Measurements from ENCODE around the gene SRPK2. TPM values are rescaled to one million over a fixed set of nuclear protein-coding genes. Genes with fewer than 3 reads are reported as not detected.

Gene SRPK2
- total and polyA plus RNA-seq, 2 donors (not counting 1 experiment from before 2014, with no cell fraction given), result 15.2 to 108 TPM

- Histone ChIP-seq H3K4me1 (ENCODE audit: control insufficient read depth in 2 of 2, insufficient read depth in 2 of 2, low read length in 2 of 2) (no peaks in the 10 kb centered on the region), H2AFZ (ENCODE audit: insufficient read depth, low read depth, low read length, poor library complexity, severe bottlenecking) (no peak overlapping the region), H3K27ac (ENCODE audit: low read length in 2 of 2) (no peak overlapping the region), H3K4me2 (replicated peaks; ENCODE audit: low read depth, low read length, poor library complexity, severe bottlenecking) (no peak overlapping the region), H3K36me3 (replicated peaks in 1 of 2; ENCODE audit: control extremely low read depth in 1 of 2, control insufficient read depth in 1 of 2, extremely low read depth in 1 of 2, insufficient read depth in 2 of 2, low read length in 1 of 2) (peaks cover 3 to 77% of the 10 kb centered on the region in 2 experiments), H3K9me3 (ENCODE audit: control extremely low read depth in 1 of 3, control insufficient read depth in 2 of 3, insufficient read depth in 1 of 3, low read length in 2 of 3) (no peaks in the 10 kb centered on the region), H3K4me3 (ENCODE audit: control extremely low read depth in 1 of 5, extremely low read depth in 1 of 5, insufficient read depth in 1 of 5, low read depth in 2 of 5, low read length in 4 of 5) (no peak overlapping the region), H3K79me2 (ENCODE audit: control insufficient read depth, insufficient read depth, low read length) (peaks cover 39% of the 10 kb centered on the region), H3K27me3 (replicated peaks in 1 of 4; ENCODE audit: control extremely low read depth in 1 of 4, control insufficient read depth in 3 of 4, insufficient read depth in 4 of 4, low read length in 3 of 4) (no peaks in the 10 kb centered on the region), H3K9ac (ENCODE audit: low read length) (no peak overlapping the region), H4K20me1 (ENCODE audit: control insufficient read depth, insufficient read depth, low read length, poor library complexity, severe bottlenecking) (peaks cover 23% of the 10 kb centered on the region)
- Mint-ChIP-seq H3K9me3 (ENCODE audit: insufficient read depth) (no peaks in the 10 kb centered on the region), H3K4me3 (no peak overlapping the region), H3K4me1 (no peaks in the 10 kb centered on the region), H3K27me3 (no peaks in the 10 kb centered on the region), H3K27ac (no peak overlapping the region)
- TF ChIP-seq CTCF (IDR thresholded peaks at IDR 0.05) (no peak), EZH2 (IDR thresholded peaks at IDR 0.05; ENCODE audit: borderline replicate concordance, insufficient read depth, low read depth, low read length, poor library complexity, severe bottlenecking) (no peak)
- ChIA-PET CTCF (interaction anchor here (1.1 kb wide), 1 partner anchor 260 kb away, joined by 3 read pairs; no protein-coding TSS in a partner anchor), POLR2A (no interaction called here)
- no peak for ATAC-seq (ENCODE audit: low read depth)
- no peak for DNase-seq
- intact Hi-C loops (cut with micrococcal nuclease), result no loop called here
These were observed 249.3 kb downstream of the SRPK2 start for GRCh38 chr7:105139381-105139780.

GRCh38 chr7:105137898-105138297, 250.8 kb downstream of the SRPK2 start:
- no peak overlapping the region for H3K4me2 ChIP-seq (replicated peaks; ENCODE audit: low read depth, low read length, poor library complexity, severe bottlenecking)
- H3K27ac ChIP-seq (ENCODE audit: low read length in 2 of 2), result no peak overlapping the region
- ChIA-PET POLR2A (no interaction called here), CTCF (no interaction called here)
- H3K9ac ChIP-seq (ENCODE audit: low read length), result no peak overlapping the region
- no CpG with 5 or more reads among the region's 4 CpGs for WGBS (ENCODE audit: insufficient coverage)
- H3K27ac Mint-ChIP-seq, result no peak overlapping the region
- no peak for ATAC-seq (ENCODE audit: low read depth)
- H2AFZ ChIP-seq (ENCODE audit: insufficient read depth, low read depth, low read length, poor library complexity, severe bottlenecking), result no peak overlapping the region
- no peaks in the 10 kb centered on the region for H3K4me1 ChIP-seq (ENCODE audit: control insufficient read depth in 2 of 2, insufficient read depth in 2 of 2, low read length in 2 of 2)
- TF ChIP-seq EZH2 (IDR thresholded peaks at IDR 0.05; ENCODE audit: borderline replicate concordance, insufficient read depth, low read depth, low read length, poor library complexity, severe bottlenecking), result no peak
- TF ChIP-seq CTCF (IDR thresholded peaks at IDR 0.05), result no peak
- H3K27me3 ChIP-seq (replicated peaks in 1 of 4; ENCODE audit: control extremely low read depth in 1 of 4, control insufficient read depth in 3 of 4, insufficient read depth in 4 of 4, low read length in 3 of 4), result no peaks in the 10 kb centered on the region
- H4K20me1 ChIP-seq (ENCODE audit: control insufficient read depth, insufficient read depth, low read length, poor library complexity, severe bottlenecking), result peaks cover 32% of the 10 kb centered on the region
- no peaks in the 10 kb centered on the region for H3K9me3 Mint-ChIP-seq (ENCODE audit: insufficient read depth)
- peaks cover 3 to 81% of the 10 kb centered on the region in 2 experiments for H3K36me3 ChIP-seq (replicated peaks in 1 of 2; ENCODE audit: control extremely low read depth in 1 of 2, control insufficient read depth in 1 of 2, extremely low read depth in 1 of 2, insufficient read depth in 2 of 2, low read length in 1 of 2)
- intact Hi-C loops (cut with micrococcal nuclease), result no loop called here
- no peaks in the 10 kb centered on the region for H3K4me1 Mint-ChIP-seq
- no peak for DNase-seq
- H3K27me3 Mint-ChIP-seq, result no peaks in the 10 kb centered on the region
- H3K9me3 ChIP-seq (ENCODE audit: control extremely low read depth in 1 of 3, control insufficient read depth in 2 of 3, insufficient read depth in 1 of 3, low read length in 2 of 3), result no peaks in the 10 kb centered on the region
- no peak overlapping the region for H3K4me3 Mint-ChIP-seq
- H3K79me2 ChIP-seq (ENCODE audit: control insufficient read depth, insufficient read depth, low read length), result peaks cover 39% of the 10 kb centered on the region
- no peak overlapping the region for H3K4me3 ChIP-seq (ENCODE audit: control extremely low read depth in 1 of 5, extremely low read depth in 1 of 5, insufficient read depth in 1 of 5, low read depth in 2 of 5, low read length in 4 of 5)
